Peyer's patch (tissue), 4 donors: ENCODE data around the gene LRBA.
"Not testable (repeated sequence)": the region's sequence is repeated elsewhere in the genome, so short reads cannot be mapped to it uniquely, and the experiment has no call there.

Source experiments
- POLR2A ChIP-seq, 2 donors: fragments of 450-650 bp; IDR thresholded peaks; one replicate each; pipeline ENCODE4 v1.5.1; 2017; ENCODE audit warnings: antibody characterized with exemption in 2 of 2, mild to moderate bottlenecking in 2 of 2, moderate library complexity in 2 of 2
- TF ChIP-seq, protein P1 (sequence below), 6 experiments: fragments of 450-650 bp in 4 of 6; fragments of 200-600 bp in 2 of 6; sonication (generic) in 1 of 6; IDR thresholded peaks; one replicate each; pipeline ENCODE4 v1.5.1; 2017 to 2019; ENCODE audit warnings: antibody characterized with exemption in 6 of 6, mild to moderate bottlenecking in 3 of 6, moderate library complexity in 1 of 6

GRCh38 chr4:150537911-150538310 lies 477.2 kb downstream of the LRBA start:
- TF ChIP-seq, protein P1, sequence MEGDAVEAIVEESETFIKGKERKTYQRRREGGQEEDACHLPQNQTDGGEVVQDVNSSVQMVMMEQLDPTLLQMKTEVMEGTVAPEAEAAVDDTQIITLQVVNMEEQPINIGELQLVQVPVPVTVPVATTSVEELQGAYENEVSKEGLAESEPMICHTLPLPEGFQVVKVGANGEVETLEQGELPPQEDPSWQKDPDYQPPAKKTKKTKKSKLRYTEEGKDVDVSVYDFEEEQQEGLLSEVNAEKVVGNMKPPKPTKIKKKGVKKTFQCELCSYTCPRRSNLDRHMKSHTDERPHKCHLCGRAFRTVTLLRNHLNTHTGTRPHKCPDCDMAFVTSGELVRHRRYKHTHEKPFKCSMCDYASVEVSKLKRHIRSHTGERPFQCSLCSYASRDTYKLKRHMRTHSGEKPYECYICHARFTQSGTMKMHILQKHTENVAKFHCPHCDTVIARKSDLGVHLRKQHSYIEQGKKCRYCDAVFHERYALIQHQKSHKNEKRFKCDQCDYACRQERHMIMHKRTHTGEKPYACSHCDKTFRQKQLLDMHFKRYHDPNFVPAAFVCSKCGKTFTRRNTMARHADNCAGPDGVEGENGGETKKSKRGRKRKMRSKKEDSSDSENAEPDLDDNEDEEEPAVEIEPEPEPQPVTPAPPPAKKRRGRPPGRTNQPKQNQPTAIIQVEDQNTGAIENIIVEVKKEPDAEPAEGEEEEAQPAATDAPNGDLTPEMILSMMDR (IDR thresholded peaks at IDR 0.05), result not testable (repeated sequence)
- not testable (repeated sequence) for TF ChIP-seq POLR2A (IDR thresholded peaks at IDR 0.05)
